Esophagus muscularis mucosa (tissue), 4 donors: ENCODE data around the gene ECSIT.

ENCODE experiments used
- EP300 ChIP-seq: sonication (generic); formaldehyde crosslinking; IDR thresholded peaks from one replicate; pipeline ENCODE4 v1.6.1; 2017; ENCODE audit warnings: antibody characterized with exemption
- POLR2A ChIP-seq: fragments of 450-650 bp; IDR thresholded peaks from one replicate; pipeline ENCODE4 v1.6.1; 2017; ENCODE audit warnings: antibody characterized with exemption, moderate library complexity, mild to moderate bottlenecking, low read depth
- POLR2AphosphoS5 ChIP-seq, 2 donors: sonication (generic); formaldehyde crosslinking; IDR thresholded peaks; one replicate each; pipeline ENCODE4 v1.6.1; 2017; ENCODE audit warnings: antibody characterized with exemption in 2 of 2
- TF ChIP-seq, protein P1 (sequence below), 3 experiments: fragments of 200-600 bp in 2 of 3; fragments of 450-650 bp in 1 of 3; sonication (generic) in 2 of 3; IDR thresholded peaks; one replicate each; pipeline ENCODE4 v1.5.1; 2017 to 2019; ENCODE audit warnings: antibody characterized with exemption in 3 of 3, mild to moderate bottlenecking in 2 of 3, moderate library complexity in 1 of 3

GRCh38 chr19:11481534-11482383 is 47.2 kb downstream of the ECSIT start:
- TF ChIP-seq, protein P1, sequence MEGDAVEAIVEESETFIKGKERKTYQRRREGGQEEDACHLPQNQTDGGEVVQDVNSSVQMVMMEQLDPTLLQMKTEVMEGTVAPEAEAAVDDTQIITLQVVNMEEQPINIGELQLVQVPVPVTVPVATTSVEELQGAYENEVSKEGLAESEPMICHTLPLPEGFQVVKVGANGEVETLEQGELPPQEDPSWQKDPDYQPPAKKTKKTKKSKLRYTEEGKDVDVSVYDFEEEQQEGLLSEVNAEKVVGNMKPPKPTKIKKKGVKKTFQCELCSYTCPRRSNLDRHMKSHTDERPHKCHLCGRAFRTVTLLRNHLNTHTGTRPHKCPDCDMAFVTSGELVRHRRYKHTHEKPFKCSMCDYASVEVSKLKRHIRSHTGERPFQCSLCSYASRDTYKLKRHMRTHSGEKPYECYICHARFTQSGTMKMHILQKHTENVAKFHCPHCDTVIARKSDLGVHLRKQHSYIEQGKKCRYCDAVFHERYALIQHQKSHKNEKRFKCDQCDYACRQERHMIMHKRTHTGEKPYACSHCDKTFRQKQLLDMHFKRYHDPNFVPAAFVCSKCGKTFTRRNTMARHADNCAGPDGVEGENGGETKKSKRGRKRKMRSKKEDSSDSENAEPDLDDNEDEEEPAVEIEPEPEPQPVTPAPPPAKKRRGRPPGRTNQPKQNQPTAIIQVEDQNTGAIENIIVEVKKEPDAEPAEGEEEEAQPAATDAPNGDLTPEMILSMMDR (IDR thresholded peaks at IDR 0.05), result no peak
- TF ChIP-seq POLR2AphosphoS5 (IDR thresholded peaks at IDR 0.05) (no peak), POLR2A (no peak), EP300 (no peak)
